HepG2 (cell line): ENCODE data around the gene IL18R1.

Experiments
- CHD2 ChIP-seq: IDR thresholded peaks from 2 replicates; pipeline ENCODE4 v1.6.1; 2011; ENCODE audit warnings: low read depth, low read length, improper control_type of control experiment
- MYNN ChIP-seq: sonication (generic); formaldehyde crosslinking; IDR thresholded peaks from 2 replicates; pipeline ENCODE4 v1.4.0; 2020; ENCODE audit warnings: mild to moderate bottlenecking, low read depth, missing genetic modification reagents
- NFE2L2 ChIP-seq: fragments of 150-350 bp; IDR thresholded peaks from 2 replicates; pipeline ENCODE4 v1.6.1; 2014; ENCODE audit warnings: low read length
- SALL1 ChIP-seq: sonication (generic); formaldehyde crosslinking; IDR thresholded peaks from 2 replicates; pipeline ENCODE4 v1.8.0; 2022; ENCODE audit warnings: mild to moderate bottlenecking, missing genetic modification reagents
- TBP ChIP-seq: sonication (generic); formaldehyde crosslinking; IDR thresholded peaks from 2 replicates; pipeline ENCODE4 v1.5.0; 2020; ENCODE audit warnings: missing genetic modification reagents
- ZBTB42 ChIP-seq: sonication (generic); formaldehyde crosslinking; IDR thresholded peaks from 2 replicates; pipeline ENCODE4 v1.5.0; 2020; ENCODE audit warnings: mild to moderate bottlenecking, missing genetic modification reagents
- ZNF180 ChIP-seq: sonication (generic); formaldehyde crosslinking; IDR thresholded peaks from 2 replicates; pipeline ENCODE4 v1.4.0; 2020; ENCODE audit warnings: low read depth, missing genetic modification reagents, borderline replicate concordance
- ZNF335 ChIP-seq: sonication (generic); formaldehyde crosslinking; IDR thresholded peaks from 2 replicates; pipeline ENCODE4 v1.4.0; 2020; ENCODE audit warnings: missing genetic modification reagents
- TF ChIP-seq, protein P1 (sequence below): sonication (generic); formaldehyde crosslinking; IDR thresholded peaks from 2 replicates; pipeline ENCODE4 v1.5.0; 2020; ENCODE audit warnings: mild to moderate bottlenecking, missing genetic modification reagents, moderate library complexity
- TF ChIP-seq, protein P2 (sequence below): IDR thresholded peaks from 2 replicates; pipeline ENCODE4 v1.6.1; 2016; ENCODE audit warnings: low read depth, control low read depth
- TF ChIP-seq, protein P3 (sequence below): sonication (generic); formaldehyde crosslinking; IDR thresholded peaks from 2 replicates; pipeline ENCODE4 v1.4.0; 2020; ENCODE audit warnings: low read depth, mild to moderate bottlenecking, missing genetic modification reagents

DNA sequence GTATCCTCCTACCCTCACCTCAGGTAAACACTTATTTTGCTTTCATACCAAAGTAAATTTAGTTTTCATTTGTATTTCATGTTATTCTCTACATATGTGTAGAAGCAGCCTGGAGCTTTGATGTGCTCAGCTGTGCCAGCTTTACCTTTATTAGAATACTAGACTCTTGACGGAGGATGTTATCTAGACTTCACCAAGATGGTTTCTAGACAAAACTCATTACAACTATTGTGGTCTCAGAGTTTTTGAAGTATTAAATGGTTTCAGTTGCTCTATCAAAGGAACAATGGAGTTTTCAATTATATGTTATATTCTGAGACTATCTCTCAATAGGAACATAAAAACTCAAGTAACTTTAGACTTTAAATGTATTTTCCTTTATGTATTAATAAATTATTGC lies 62.4 kb downstream of the IL18R1 start:
- no peak for TF ChIP-seq MYNN (CRISPR knock-in tag)
- no peak for TF ChIP-seq ZBTB42 (CRISPR knock-in tag)
- TF ChIP-seq, protein P1, sequence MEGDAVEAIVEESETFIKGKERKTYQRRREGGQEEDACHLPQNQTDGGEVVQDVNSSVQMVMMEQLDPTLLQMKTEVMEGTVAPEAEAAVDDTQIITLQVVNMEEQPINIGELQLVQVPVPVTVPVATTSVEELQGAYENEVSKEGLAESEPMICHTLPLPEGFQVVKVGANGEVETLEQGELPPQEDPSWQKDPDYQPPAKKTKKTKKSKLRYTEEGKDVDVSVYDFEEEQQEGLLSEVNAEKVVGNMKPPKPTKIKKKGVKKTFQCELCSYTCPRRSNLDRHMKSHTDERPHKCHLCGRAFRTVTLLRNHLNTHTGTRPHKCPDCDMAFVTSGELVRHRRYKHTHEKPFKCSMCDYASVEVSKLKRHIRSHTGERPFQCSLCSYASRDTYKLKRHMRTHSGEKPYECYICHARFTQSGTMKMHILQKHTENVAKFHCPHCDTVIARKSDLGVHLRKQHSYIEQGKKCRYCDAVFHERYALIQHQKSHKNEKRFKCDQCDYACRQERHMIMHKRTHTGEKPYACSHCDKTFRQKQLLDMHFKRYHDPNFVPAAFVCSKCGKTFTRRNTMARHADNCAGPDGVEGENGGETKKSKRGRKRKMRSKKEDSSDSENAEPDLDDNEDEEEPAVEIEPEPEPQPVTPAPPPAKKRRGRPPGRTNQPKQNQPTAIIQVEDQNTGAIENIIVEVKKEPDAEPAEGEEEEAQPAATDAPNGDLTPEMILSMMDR (CRISPR knock-in tag): no peak
- no peak for TF ChIP-seq ZNF180 (CRISPR knock-in tag)
- TF ChIP-seq ZNF335 (CRISPR knock-in tag): no peak
- TF ChIP-seq, protein P2, sequence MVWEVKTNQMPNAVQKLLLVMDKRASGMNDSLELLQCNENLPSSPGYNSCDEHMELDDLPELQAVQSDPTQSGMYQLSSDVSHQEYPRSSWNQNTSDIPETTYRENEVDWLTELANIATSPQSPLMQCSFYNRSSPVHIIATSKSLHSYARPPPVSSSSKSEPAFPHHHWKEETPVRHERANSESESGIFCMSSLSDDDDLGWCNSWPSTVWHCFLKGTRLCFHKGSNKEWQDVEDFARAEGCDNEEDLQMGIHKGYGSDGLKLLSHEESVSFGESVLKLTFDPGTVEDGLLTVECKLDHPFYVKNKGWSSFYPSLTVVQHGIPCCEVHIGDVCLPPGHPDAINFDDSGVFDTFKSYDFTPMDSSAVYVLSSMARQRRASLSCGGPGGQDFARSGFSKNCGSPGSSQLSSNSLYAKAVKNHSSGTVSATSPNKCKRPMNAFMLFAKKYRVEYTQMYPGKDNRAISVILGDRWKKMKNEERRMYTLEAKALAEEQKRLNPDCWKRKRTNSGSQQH (CRISPR knock-in tag): no peak
- TF ChIP-seq TBP: no peak
- TF ChIP-seq CHD2: no peak
- TF ChIP-seq NFE2L2: no peak
- TF ChIP-seq, protein P3, sequence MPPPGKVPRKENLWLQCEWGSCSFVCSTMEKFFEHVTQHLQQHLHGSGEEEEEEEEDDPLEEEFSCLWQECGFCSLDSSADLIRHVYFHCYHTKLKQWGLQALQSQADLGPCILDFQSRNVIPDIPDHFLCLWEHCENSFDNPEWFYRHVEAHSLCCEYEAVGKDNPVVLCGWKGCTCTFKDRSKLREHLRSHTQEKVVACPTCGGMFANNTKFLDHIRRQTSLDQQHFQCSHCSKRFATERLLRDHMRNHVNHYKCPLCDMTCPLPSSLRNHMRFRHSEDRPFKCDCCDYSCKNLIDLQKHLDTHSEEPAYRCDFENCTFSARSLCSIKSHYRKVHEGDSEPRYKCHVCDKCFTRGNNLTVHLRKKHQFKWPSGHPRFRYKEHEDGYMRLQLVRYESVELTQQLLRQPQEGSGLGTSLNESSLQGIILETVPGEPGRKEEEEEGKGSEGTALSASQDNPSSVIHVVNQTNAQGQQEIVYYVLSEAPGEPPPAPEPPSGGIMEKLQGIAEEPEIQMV (CRISPR knock-in tag): no peak
- no peak for TF ChIP-seq SALL1 (CRISPR knock-in tag)
